Measurements from ENCODE around the gene SRRT.
"Not testable (repeated sequence)": the region's sequence is repeated elsewhere in the genome, so short reads cannot be mapped to it uniquely, and the experiment has no call there.

- not testable (repeated sequence) for TF ChIP-seq EZH2phosphoT487 (IDR thresholded peaks at IDR 0.05; ENCODE audit: low read depth); CTCF (IDR thresholded peaks at IDR 0.05; ENCODE audit: low read depth, low read length)
Observed at GRCh38 chr7:100923616-100924015, 48.7 kb downstream of the SRRT start.

Data from OCI-LY3 (cell line).